Cardiac fibroblast (primary cell): Measurements from ENCODE around the gene PRTG.
"Not testable (repeated sequence)": the region's sequence is repeated elsewhere in the genome, so short reads cannot be mapped to it uniquely, and the experiment has no call there.

Experiments used
- DNase-seq, 2 donors: peaks; one replicate each; pipeline versions ENCODE4 v3.0.0 to v3.0.0-alpha.2; 2010; ENCODE audit warnings: low read depth in 2 of 2
- H3K4me3 ChIP-seq, 2 donors: replicated peaks in 1 of 2; 1 replicate in 1 of 2; 2 replicates in 1 of 2; pipeline ENCODE4 v1.5.1; 2011; ENCODE audit warnings: low read depth in 2 of 2, low read length in 2 of 2, mild to moderate bottlenecking in 2 of 2, moderate library complexity in 1 of 2
- CTCF ChIP-seq: IDR thresholded peaks from one replicate; pipeline ENCODE4 v1.5.1; 2011; ENCODE audit warnings: low read depth, mild to moderate bottlenecking, low read length, inconsistent platforms

PRTG gene

DNA sequence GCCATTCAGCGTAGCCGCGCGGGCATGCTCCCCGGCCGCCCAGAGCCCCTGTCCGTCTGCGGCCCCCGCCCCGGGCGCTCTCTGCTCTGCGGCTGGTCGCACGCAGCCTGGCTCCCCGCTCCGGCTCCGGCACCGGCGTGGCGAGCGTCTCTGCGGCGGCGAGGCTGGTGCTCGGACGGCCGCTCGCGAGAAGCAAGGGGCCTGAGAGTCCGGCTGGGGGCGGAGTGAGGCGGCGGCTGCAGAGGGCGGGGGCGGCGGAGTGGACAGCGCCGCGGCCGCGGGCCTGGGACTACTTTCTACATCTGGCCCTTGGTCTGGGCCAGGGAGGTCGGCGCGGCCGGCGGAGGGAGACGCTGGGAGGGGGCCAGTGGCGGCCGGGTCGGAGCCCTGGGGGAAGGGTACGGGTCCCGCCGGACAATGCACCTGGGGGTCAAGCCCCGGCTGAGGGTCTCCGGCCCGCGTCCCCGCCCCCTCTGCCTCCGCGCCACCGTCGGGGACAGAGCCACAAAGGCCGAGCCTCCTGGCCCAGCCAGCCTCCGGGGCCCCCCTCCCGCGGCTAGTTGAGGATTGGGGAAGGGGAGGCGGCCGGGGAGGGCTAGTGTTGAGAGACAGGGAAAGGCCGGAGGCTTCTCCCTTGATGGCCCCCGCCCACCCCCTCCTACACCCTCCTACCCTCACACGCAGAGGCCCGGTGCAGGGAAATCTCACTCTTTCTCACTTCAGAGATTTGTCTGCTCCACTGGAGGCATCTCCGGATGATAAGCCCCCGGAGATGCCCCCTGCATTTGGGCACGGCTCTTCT, at the start of gene PRTG:
PRTG (minus strand) TSS at position 226 of the 802 bp plus-strand sequence; CDS start at position 5, 221 bp downstream.
- H3K4me3 ChIP-seq, result peak within 1 kb of the TSS; percentile 70 to 76
- TF ChIP-seq CTCF, result no peak
- peak; percentile 74 to 87 for DNase-seq

DNA sequence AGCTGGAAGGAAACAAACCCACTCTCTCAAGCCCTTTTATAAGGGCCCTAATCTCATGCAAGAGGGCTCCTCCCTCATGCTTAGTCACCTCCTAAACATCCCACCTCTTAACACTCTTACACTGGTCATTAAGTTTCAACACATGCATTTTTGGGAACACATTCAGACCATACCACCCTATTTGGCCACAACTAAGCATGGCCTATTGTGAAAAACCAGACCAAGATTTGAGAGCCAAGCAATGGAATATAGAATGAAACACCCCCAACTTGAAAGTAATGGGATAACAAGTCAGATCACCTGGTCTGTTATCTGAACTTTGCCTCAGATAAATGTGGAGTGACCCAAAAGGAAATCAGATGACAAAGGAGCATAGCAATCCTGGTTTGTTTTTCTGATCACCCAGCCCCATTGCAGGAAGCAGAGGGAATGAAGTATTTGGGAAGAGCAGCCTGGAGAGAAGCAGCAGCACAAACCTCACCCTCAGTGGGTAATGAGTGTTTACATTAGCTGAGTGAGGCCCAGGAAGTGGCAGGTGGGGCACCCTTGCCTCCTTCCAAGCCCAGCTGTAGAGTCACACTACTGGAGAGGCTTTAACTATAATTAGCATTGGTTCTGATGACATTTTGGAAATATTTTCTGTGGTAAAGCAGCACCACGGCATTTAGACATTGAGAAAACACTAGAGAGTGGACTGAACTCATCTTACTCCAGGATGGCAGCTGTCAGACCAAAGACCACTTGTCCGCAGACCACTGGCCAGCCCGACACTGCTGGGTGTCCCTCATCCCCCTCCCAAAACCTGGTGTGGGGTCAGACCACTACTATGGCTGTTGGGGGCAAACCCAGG, 48.8 kb upstream of the PRTG start:
- H3K4me3 ChIP-seq, result no peak overlapping the region
- TF ChIP-seq CTCF, result no peak
- DNase-seq, result peak; percentile 81 to 87

DNA sequence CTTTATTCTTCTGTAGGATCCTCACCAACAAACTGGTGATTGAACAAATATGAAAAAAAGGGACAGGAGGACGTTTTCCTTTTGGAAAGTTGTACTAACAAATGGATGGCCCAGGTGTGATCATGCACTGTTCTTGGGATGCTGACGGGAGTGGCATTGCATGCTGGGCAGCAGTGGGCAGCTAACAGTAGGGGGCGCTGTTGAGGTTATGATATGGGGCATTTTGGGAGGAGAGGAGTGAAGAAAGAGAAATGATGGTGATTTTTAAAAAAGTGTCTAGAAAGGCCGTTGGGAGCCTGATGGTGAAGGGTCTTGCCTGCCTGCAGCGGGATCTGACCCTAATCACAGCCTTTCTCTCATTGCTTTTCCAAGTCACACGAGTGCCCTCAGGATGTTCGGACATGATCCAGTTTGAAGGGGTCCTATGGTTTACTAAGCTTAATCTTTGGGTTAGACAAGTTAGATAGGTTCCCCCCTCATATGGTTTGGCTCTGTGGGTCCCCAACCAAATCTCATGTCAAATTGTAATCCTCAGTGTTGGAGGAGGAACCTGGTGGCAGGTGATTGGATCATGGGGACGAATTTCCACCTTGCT, 46.2 kb upstream of the PRTG start:
- H3K4me3 ChIP-seq, result no peak overlapping the region
- TF ChIP-seq CTCF, result peak; percentile 72
- DNase-seq, result peak in 1 of 2 donors; percentile 33

- DNase-seq, result no peak
- no peak for TF ChIP-seq CTCF
- no peak overlapping the region for H3K4me3 ChIP-seq
Measured at GRCh38 chr15:55786341-55786740, 43.4 kb upstream of the PRTG start.

- not testable (repeated sequence) for H3K4me3 ChIP-seq, DNase-seq
Measured at GRCh38 chr15:55785593-55785992, 42.6 kb upstream of the PRTG start.

DNA sequence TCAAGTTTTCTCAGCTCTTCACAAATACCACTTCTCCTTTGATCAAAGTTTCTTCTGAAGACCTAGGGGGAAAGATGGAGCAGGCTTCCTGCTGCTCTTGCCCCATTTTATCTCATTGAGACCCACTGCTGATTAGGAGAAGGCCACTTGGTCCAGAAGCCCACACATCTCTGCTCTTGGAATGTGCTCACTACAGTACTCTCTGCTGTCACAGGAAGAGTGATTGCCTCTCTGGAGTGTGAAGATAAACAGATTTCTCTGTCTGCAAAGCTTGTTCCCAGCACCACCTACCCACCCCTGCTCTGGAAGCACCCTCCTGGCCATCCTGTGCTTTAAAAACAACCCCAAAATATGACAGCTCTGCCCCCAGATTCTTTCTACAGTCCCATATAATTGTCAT, 41.3 kb upstream of the PRTG start:
- H3K4me3 ChIP-seq, result no peak overlapping the region
- TF ChIP-seq CTCF, result no peak
- no peak for DNase-seq

DNA sequence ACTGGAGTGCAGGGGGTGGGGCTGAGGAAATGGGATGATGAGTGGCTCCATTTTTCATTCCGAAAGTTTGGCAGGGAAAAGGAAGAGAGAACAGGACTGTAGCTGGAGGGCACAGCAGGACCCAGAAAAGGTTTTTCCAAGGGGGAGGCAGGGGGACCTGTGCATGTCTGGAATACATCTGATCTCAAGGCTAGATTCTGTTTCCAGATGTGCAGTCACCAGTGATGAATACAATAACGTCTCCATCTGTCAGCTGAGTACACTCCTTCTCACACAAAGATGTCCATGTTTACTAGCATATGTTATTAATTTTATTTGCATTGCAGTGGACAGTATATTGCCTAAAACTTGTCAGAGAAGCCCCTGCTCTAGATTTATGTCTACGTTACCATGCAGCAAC, 39.9 kb upstream of the PRTG start:
- TF ChIP-seq CTCF, result no peak
- DNase-seq, result no peak
- H3K4me3 ChIP-seq, result no peak overlapping the region
